ENCODE results near the gene EPO.

The EPO gene

DNA sequence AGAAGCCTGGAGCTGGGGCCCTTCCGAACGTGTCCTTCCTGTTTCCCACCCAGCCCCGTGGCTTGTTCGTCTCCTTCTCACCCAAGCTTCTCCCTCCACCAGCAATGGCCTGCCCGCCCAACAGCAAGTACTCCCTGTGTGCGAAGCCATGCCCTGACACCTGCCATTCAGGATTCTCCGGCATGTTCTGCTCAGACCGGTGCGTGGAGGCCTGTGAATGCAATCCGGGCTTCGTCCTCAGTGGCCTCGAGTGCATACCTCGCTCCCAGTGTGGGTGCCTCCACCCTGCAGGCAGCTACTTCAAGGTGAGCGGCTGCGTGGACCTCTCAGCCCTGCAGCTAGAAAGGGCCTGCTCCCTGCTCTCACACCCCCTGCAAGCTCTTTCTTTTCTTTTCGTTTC lies 45.0 kb downstream of the EPO start:
- no peaks in the 10 kb centered on the region for H3K9me3 Mint-ChIP-seq

DNA sequence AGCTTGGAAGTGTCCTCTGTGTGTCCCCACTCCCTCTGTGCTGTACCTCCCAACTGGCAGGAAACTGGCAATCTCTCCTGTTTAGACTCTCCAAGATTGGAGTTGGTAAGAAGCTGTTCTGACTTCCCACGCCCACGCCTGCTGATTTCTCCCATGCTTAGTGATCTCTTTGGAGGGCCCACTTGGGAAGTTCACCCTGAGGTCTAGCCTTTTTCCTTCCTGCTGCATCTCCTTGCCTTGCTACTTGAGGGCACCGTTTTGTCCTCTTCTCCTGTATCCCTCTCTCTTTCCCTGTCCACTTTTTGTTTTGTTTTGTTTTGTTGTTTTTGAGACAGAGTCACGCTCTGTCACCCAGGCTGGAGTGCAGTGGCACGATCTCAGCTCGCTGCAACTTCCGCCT lies 48.5 kb downstream of the EPO start:
- Mint-ChIP-seq H3K9me3 (no peaks in the 10 kb centered on the region), H3K4me1 (no peaks in the 10 kb centered on the region), H3K27me3 (peaks cover 15% of the 10 kb centered on the region), H3K4me3 (no peak overlapping the region), H3K27ac (no peak overlapping the region), H3K36me3 (no peaks in the 10 kb centered on the region)
- DNase-seq (ENCODE audit: low spot score in 2 of 2) (no peak), ATAC-seq (ENCODE audit: low read depth) (no peak)

More for the DNA sequence above, 45.0 kb downstream of the EPO start:
- peaks cover 16% of the 10 kb centered on the region for H3K27me3 Mint-ChIP-seq
- no peaks in the 10 kb centered on the region for H3K4me1 Mint-ChIP-seq
- no peaks in the 10 kb centered on the region for H3K36me3 Mint-ChIP-seq
- DNase-seq (ENCODE audit: low spot score in 2 of 2) (no peak), ATAC-seq (ENCODE audit: low read depth) (no peak)
- no peak overlapping the region for H3K4me3 Mint-ChIP-seq
- H3K27ac Mint-ChIP-seq: no peak overlapping the region

All from memory B cell (primary cell).